Cortex of kidney (tissue), 1 donor: ENCODE results near the gene ACACB.

Experiments
- DNase-seq: peaks from one replicate; lab custom pipeline; 2025; lab: John Stamatoyannopoulos, UW

Gene ACACB

GRCh38 chr12:109110988-109111495 is 5.3 kb upstream of the ACACB start:
- peak; percentile 69 for DNase-seq

- no peak for DNase-seq
Observed at GRCh38 chr12:109112720-109113465, 3.5 kb upstream of the ACACB start.

- DNase-seq, result no peak
Observed at GRCh38 chr12:109113661-109114321, 2.6 kb upstream of the ACACB start.

- DNase-seq, result no peak
Observed at GRCh38 chr12:109114644-109115043, 1.7 kb upstream of the ACACB start.

GRCh38 chr12:109115404-109115757 is 1.0 kb upstream of the ACACB start:
- DNase-seq, result no peak

- no peak for DNase-seq
Observed at GRCh38 chr12:109116611-109116949, 193 bp downstream of the ACACB start.

GRCh38 chr12:109120095-109120494 is 3.7 kb downstream of the ACACB start:
- no peak for DNase-seq

- DNase-seq, result no peak
Observed at GRCh38 chr12:109120557-109120956, 4.2 kb downstream of the ACACB start.

- no peak for DNase-seq
Observed at GRCh38 chr12:109121346-109121880, 5.0 kb downstream of the ACACB start.

- DNase-seq, result no peak
Observed at GRCh38 chr12:109124878-109125648, 8.7 kb downstream of the ACACB start.

GRCh38 chr12:109125791-109126190 is 9.4 kb downstream of the ACACB start:
- no peak for DNase-seq

GRCh38 chr12:109126784-109127183 is 10.4 kb downstream of the ACACB start:
- no peak for DNase-seq

GRCh38 chr12:109127533-109128242 is 11.3 kb downstream of the ACACB start:
- DNase-seq, result no peak

GRCh38 chr12:109130297-109131153 is 14.1 kb downstream of the ACACB start:
- no peak for DNase-seq

GRCh38 chr12:109131154-109132050 is 15.0 kb downstream of the ACACB start:
- no peak for DNase-seq

- DNase-seq, result no peak
Observed at GRCh38 chr12:109134186-109134917, 18.0 kb downstream of the ACACB start.

GRCh38 chr12:109137055-109137454 is 20.7 kb downstream of the ACACB start:
- no peak for DNase-seq

GRCh38 chr12:109139360-109139759 is 23.0 kb downstream of the ACACB start:
- DNase-seq, result no peak

GRCh38 chr12:109139791-109140190 is 23.4 kb downstream of the ACACB start:
- DNase-seq, result no peak
